Panc1 (cell line): ENCODE data around the gene EDEM1. TPM values are rescaled to one million over a fixed set of nuclear protein-coding genes. Genes with fewer than 3 reads are reported as not detected.
A peak's percentile ranks its signal among the peaks of the same experiment; 100 is the strongest.

Experiments used
- ATAC-seq: fragments of 200-7000 bp; cut with Tn5 transposase; 2 replicates; pipeline ENCODE4 v1.9.1; 2020; ENCODE audit warnings: mild to moderate bottlenecking, moderate library complexity
- BruUV-seq: library from RNA; stranded (reverse); fragments of 400-500 nt; replicated peaks from 2 replicates; lab custom pipeline; 2021; lab: Mats Ljungman, UMichigan
- CTCF ChIA-PET: fragments of 300-600 bp; sonication (Branson Sonifier 250); formaldehyde crosslinking; loops from one replicate; lab custom pipeline; 2022; ENCODE audit warnings: antibody characterized with exemption; lab: Charles Lee
- POLR2A ChIA-PET: fragments of 300-600 bp; sonication (Branson Sonifier 250); formaldehyde crosslinking; loops from one replicate; lab custom pipeline; 2022; ENCODE audit warnings: antibody characterized with exemption; lab: Charles Lee
- DNase-seq: peaks from one replicate; pipeline ENCODE4 v3.0.0-alpha.2; 2010; ENCODE audit warnings: low read depth, low spot score
- H3K27ac ChIP-seq: 2 replicates; pipeline ENCODE4 v1.5.1; 2011; ENCODE audit warnings: mild to moderate bottlenecking, low read length, inconsistent platforms
- H3K27me3 ChIP-seq: fragments of 200-500 bp; sonication (Bioruptor generic); 2 replicates; pipeline ENCODE4 v1.6.0; 2014; ENCODE audit warnings: low read length, inconsistent platforms; ENCODE audit not compliant: control insufficient read depth, insufficient read depth
- H3K36me3 ChIP-seq: fragments of 200-500 bp; sonication (Bioruptor generic); 2 replicates; pipeline ENCODE4 v1.5.1; 2014; ENCODE audit warnings: inconsistent platforms, mild to moderate bottlenecking, low read length, moderate library complexity; ENCODE audit not compliant: control insufficient read depth, insufficient read depth
- H3K4me1 ChIP-seq: 2 replicates; pipeline ENCODE4 v1.5.1; 2011; ENCODE audit warnings: inconsistent platforms, mild to moderate bottlenecking, low read length, moderate library complexity; ENCODE audit not compliant: control insufficient read depth, insufficient read depth
- H3K4me3 ChIP-seq, 2 experiments: 2 replicates each; pipeline ENCODE4 v1.5.1; 2011 to 2012; ENCODE audit warnings: low read depth in 2 of 2, low read length in 2 of 2, mild to moderate bottlenecking in 2 of 2, inconsistent platforms in 1 of 2, moderate library complexity in 1 of 2
- H3K9me3 ChIP-seq: fragments of 200-500 bp; sonication (Bioruptor generic); 2 replicates; pipeline ENCODE4 v1.5.1; 2014; ENCODE audit warnings: low read depth, mild to moderate bottlenecking, inconsistent platforms, low read length, moderate library complexity; ENCODE audit not compliant: control insufficient read depth, insufficient read depth
- POLR2AphosphoS5 ChIP-seq: IDR thresholded peaks from 2 replicates; pipeline ENCODE4 v1.6.1; 2012; ENCODE audit warnings: mild to moderate bottlenecking, low read depth, low read length, moderate library complexity
- SIN3A ChIP-seq: IDR thresholded peaks from 2 replicates; pipeline ENCODE4 v1.6.1; 2012; ENCODE audit warnings: low read depth, mild to moderate bottlenecking, low read length, moderate library complexity, borderline replicate concordance; ENCODE audit not compliant: insufficient read depth
- TCF7L2 ChIP-seq: IDR thresholded peaks from 2 replicates; pipeline ENCODE4 v1.6.1; 2011; ENCODE audit warnings: mild to moderate bottlenecking, low read depth, low read length, inconsistent platforms
- in situ Hi-C: cut with HindIII; loops from 2 replicates; pipeline ENCODE4 v1.10.0; 2016; ENCODE audit warnings: low sequenced_read_pairs, low pct_unique_long_range_greater_than_20kb
- intact Hi-C: fragments of 100-400 bp; cut with micrococcal nuclease; formaldehyde crosslinking; loops from one replicate; pipeline ENCODE4 v1.10.0; 2022; ENCODE audit not compliant: unreplicated experiment
- total RNA-seq: library from RNA; stranded (reverse); gene quantifications from one replicate; pipeline ENCODE4 v1.2.1, GENCODE V29; 2021; ENCODE audit not compliant: unreplicated experiment
- TF ChIP-seq, protein P1 (sequence below), 2 experiments: IDR thresholded peaks; 2 replicates each; pipeline ENCODE4 v1.6.1; 2011 to 2012; ENCODE audit warnings: low read depth in 2 of 2, control low read depth in 1 of 2, low read length in 1 of 2, mild to moderate bottlenecking in 1 of 2, moderate library complexity in 1 of 2; ENCODE audit not compliant: insufficient read depth in 1 of 2
- TF ChIP-seq, protein P2 (sequence below): fragments of 450-650 bp; IDR thresholded peaks from 2 replicates; pipeline ENCODE4 v1.5.1; 2017; ENCODE audit warnings: mild to moderate bottlenecking

Gene EDEM1
- total RNA-seq, 1 experiment from 2014 or later, result 44.6 TPM

DNA sequence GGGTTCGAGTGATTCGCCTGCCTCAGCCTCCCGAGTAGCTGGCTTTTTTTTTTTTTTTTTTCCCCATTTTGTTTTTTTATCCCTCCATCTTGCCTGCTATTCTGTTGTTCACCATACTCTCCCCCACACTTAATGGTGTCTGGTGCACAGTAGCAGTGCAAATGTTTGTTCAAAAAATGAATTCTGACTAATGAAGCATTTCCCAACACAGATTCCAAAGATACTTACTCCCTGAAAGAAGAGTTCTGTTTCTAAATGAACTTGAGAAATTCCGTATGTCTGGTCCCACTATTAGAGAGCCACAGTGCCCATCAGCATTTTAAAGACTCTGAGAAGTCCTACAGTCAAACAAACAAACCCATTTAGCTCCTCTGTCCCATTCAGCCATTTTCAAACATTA, 9.5 kb downstream of the EDEM1 start:
- DNase-seq, result no peak
- Histone ChIP-seq H3K27ac (peak overlapping the region; percentile 74; the same call in 1 of the 2 replicates), H3K4me3 (no peak overlapping the region), H3K27me3 (no peaks in the 10 kb centered on the region), H3K9me3 (no peaks in the 10 kb centered on the region), H3K36me3 (peaks cover 4% of the 10 kb centered on the region; the same call in 1 of the 2 replicates), H3K4me1 (peaks cover 14% of the 10 kb centered on the region; the same call in 1 of the 2 replicates)
- intact Hi-C loops (no loop called here), in situ Hi-C loops (no loop called here)
- no peak for ATAC-seq
- ChIA-PET CTCF (no interaction called here), POLR2A (no interaction called here)
- TF ChIP-seq SIN3A (no peak), TCF7L2 (no peak), POLR2AphosphoS5 (no peak)
- TF ChIP-seq, protein P1, sequence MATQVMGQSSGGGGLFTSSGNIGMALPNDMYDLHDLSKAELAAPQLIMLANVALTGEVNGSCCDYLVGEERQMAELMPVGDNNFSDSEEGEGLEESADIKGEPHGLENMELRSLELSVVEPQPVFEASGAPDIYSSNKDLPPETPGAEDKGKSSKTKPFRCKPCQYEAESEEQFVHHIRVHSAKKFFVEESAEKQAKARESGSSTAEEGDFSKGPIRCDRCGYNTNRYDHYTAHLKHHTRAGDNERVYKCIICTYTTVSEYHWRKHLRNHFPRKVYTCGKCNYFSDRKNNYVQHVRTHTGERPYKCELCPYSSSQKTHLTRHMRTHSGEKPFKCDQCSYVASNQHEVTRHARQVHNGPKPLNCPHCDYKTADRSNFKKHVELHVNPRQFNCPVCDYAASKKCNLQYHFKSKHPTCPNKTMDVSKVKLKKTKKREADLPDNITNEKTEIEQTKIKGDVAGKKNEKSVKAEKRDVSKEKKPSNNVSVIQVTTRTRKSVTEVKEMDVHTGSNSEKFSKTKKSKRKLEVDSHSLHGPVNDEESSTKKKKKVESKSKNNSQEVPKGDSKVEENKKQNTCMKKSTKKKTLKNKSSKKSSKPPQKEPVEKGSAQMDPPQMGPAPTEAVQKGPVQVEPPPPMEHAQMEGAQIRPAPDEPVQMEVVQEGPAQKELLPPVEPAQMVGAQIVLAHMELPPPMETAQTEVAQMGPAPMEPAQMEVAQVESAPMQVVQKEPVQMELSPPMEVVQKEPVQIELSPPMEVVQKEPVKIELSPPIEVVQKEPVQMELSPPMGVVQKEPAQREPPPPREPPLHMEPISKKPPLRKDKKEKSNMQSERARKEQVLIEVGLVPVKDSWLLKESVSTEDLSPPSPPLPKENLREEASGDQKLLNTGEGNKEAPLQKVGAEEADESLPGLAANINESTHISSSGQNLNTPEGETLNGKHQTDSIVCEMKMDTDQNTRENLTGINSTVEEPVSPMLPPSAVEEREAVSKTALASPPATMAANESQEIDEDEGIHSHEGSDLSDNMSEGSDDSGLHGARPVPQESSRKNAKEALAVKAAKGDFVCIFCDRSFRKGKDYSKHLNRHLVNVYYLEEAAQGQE (IDR thresholded peaks at IDR 0.05; ENCODE audit: insufficient read depth in 1 of 2, low read depth in 2 of 2, low read length in 1 of 2), result no peak
- TF ChIP-seq, protein P2, sequence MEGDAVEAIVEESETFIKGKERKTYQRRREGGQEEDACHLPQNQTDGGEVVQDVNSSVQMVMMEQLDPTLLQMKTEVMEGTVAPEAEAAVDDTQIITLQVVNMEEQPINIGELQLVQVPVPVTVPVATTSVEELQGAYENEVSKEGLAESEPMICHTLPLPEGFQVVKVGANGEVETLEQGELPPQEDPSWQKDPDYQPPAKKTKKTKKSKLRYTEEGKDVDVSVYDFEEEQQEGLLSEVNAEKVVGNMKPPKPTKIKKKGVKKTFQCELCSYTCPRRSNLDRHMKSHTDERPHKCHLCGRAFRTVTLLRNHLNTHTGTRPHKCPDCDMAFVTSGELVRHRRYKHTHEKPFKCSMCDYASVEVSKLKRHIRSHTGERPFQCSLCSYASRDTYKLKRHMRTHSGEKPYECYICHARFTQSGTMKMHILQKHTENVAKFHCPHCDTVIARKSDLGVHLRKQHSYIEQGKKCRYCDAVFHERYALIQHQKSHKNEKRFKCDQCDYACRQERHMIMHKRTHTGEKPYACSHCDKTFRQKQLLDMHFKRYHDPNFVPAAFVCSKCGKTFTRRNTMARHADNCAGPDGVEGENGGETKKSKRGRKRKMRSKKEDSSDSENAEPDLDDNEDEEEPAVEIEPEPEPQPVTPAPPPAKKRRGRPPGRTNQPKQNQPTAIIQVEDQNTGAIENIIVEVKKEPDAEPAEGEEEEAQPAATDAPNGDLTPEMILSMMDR, result no peak
- no TSS peak for BruUV-seq

DNA sequence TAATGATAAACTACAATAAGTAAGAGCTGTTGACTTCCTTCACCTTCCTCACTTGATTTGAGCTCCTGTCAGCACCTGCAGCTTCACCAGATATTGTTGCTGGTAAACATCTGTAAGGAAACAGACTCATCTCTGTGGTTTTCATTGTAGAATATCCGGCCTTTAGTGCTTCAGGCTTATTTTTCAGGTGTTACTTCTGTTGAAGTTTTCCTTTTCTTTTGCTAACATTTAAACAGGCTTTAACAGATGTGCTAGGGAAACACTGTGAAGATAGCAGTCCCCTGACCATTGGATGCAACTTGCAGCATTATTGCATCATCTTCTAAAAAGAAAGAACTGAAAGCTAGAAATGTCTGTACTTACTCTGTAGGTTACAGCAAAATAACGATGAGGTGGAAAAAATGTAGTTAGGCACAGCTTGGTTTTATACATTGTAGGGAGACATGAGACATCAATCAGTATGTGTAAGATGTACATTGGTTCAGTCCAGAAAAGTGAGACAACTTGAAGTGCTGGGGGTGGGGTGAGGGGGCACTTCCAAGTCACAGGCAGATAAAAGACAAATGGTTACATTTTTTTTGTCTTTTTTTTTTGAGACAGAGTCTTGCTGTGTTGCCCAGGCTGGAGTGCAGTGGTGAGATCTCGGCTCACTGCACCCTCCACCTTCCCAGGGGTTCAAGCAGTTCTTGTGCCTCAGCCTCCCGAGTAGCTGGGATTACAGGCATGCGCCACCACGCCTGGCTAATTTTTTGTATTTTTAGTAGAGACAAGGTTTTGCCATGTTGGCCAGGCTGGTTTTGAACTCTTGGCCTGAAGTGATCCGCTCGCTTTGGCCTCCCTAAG, 10.2 kb downstream of the EDEM1 start:
- Histone ChIP-seq H3K4me1 (peaks cover 12% of the 10 kb centered on the region; the same call in 1 of the 2 replicates), H3K36me3 (peaks cover 5% of the 10 kb centered on the region; the same call in 1 of the 2 replicates), H3K9me3 (no peaks in the 10 kb centered on the region), H3K27ac (peak overlapping the region; percentile 74; the same call in 1 of the 2 replicates), H3K27me3 (no peaks in the 10 kb centered on the region), H3K4me3 (no peak overlapping the region)
- no peak for TF ChIP-seq SIN3A
- TF ChIP-seq TCF7L2, result no peak
- TF ChIP-seq, protein P1 (IDR thresholded peaks at IDR 0.05; ENCODE audit: insufficient read depth in 1 of 2, low read depth in 2 of 2, low read length in 1 of 2), result no peak
- no peak for TF ChIP-seq POLR2AphosphoS5
- TF ChIP-seq, protein P2, result no peak
- BruUV-seq, result no TSS peak
- DNase-seq (no peak), ATAC-seq (no peak)
- intact Hi-C loops, result no loop called here
- CTCF ChIA-PET, result no interaction called here
- in situ Hi-C loops, result no loop called here
- POLR2A ChIA-PET, result no interaction called here
